HG02798 (cell line): Measurements from ENCODE around the gene CEP63.

Experiments
- ATAC-seq: cut with Tn5 transposase; IDR thresholded peaks from one replicate; pipeline ENCODE4 v1.9.1; 2021; ENCODE audit warnings: mild to moderate bottlenecking; ENCODE audit not compliant: unreplicated experiment, poor library complexity

The CEP63 gene

DNA sequence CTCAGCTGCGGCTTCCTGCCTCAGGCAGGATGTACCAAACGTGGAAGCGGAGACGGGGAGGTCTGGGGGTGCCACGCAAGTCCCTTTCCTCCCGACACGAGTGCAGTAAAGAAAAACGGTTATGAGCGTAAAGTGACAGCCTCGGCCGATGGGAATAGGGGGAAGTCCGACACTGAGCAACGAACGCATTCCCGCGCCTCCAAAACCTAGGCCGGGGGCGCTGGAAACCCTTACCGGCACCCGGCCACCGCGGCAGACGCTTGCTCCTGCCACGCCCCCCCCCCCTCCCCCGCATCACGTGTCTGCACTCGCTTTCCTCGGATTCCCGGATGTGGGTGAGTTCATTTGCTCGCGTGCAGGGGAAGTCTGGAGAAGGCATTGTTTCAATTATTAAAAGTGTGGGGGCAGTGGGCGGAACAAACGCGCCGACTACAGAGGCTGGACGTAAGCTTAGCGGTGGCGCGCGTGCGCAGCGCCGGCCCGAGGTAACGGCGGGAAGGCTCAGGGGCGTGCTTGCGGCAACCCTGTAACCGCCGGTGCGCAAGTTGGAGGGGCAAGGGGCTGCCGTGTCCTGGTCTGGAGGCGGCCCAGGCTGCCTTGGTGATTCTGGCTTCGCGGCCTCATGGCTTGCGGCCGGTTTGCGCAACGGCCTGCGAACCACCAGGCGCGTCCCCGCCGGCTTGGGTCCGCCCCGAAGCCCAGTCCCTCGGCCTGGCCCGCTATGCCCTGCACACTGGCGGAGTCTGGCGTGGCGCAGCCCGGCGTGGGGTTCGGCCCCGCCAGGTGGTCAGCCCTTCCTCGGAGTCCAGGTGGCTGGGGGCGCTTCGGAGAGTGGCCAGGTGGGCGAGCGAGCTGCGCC lies at the start of gene CEP63, which contains the start of gene ANAPC13:
TSS of gene CEP63 (plus strand) at position 340 of the 859 bp plus-strand sequence. CDS start 9,264 bp downstream, outside the sequence.
TSS of gene ANAPC13 (minus strand) at position 268 of the 859 bp plus-strand sequence. CDS start 3,081 bp downstream, outside the sequence.
- ATAC-seq = peak; percentile 89

DNA sequence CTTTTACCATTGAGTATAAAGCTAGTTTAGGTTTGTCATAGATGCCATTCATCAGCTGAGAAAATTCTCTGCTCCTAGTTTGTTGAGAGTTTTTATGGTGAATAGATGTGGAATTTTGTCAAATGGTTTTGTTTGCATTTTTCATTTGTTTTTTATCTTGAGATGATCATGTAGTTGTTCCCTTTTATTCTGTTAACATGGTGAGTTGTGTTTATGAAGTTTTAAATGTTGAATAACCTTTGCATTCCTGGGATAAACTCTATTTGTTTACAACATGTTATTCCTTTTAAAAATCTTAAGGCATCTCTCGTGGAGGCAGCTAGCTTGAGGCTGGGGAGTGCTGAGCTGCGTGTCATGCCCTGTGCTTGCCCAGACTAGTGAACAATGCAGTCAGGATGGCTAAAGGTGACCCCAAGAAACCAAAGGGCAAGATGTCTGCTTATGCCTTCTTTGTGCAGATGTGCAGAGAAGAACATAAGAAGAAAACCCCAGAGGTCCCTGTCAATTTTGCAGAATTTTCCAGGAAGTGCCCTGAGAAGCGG lies 48.6 kb upstream of the CEP63 start:
- no peak for ATAC-seq

DNA sequence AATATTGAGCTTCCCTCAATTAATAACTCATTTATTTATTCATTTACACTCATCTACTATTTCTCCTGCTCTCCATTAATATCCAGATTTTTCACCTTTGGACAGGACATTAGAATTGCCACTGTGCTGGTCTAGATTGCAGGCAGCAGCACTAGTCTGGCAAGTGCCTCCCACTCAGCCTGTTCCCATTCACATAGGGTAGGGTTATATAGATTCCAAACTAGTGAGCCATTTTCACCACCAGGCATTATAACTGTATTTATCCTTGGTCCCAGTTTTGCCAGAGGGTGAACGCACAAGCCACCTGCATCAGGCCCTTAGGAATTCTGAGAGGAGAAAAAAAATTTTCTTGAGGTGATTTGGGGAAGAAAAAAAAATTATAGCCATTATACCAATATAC lies 44.5 kb upstream of the CEP63 start:
- no peak for ATAC-seq

- ATAC-seq = no peak
These were observed 44.0 kb upstream of the CEP63 start for GRCh38 chr3:134441821-134442220.

GRCh38 chr3:134445095-134445494 lies 40.8 kb upstream of the CEP63 start:
- no peak for ATAC-seq

DNA sequence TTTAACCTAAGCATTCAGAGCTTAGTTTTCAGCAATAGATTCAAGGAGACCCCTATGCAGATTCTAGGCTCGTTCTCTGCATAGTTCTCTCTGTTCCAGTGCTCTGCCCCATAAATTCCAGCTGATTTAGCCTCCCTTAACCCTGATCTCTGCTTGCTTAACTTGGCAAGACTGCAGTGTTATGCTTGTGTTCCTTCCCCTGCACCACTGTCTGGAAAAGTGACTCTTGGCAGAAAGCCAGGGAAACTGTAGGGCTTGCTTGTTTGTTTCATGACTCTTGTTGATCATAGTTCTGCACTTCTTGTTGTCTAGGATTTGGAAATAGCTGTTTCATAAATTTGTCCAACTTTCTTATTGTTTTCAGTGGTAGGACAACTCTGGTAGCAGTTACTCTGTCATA lies 40.2 kb upstream of the CEP63 start:
- ATAC-seq = no peak

DNA sequence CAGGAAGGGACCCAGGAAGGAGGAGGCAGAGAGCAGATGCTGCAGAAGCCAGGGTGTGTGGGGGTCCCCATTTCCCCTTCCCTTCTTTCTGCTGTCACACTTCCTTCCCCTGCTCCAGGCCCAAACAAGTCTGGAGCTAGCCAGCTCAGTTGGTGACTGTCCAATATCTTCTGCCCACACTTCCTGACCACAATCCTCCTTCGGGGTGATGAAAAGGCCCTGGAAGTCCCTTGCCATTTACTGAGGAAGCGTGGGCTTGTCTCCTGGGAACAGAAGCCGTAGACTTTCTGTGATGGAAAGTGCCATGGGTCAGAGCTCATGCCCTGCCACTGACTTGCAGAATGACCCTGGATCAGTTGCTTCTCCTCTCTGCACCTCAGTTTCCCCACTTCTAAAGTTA lies 39.1 kb upstream of the CEP63 start:
- ATAC-seq = no peak

GRCh38 chr3:134447351-134447750 lies 38.5 kb upstream of the CEP63 start:
- ATAC-seq = no peak

- ATAC-seq = no peak
These were observed 37.2 kb upstream of the CEP63 start for GRCh38 chr3:134448664-134449063.

DNA sequence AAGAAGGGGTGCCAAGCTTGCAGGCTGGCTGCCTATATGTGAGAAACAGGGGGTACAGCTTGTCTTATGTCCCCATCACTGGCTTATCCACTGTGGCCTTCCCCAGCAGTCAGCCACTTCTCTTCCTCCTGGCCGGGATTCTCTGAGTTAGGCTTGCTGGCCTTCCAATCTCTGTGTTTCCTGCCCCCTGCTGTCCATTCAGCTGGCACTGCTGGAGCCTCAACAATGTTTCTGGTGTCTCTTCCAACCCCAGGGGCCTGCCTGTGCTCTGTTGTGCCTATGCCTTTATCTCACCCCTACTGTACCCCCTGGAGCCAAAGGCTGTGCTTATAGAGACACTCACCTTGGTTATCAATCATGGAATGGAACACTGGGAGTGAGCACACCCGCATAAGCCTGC lies 36.6 kb upstream of the CEP63 start:
- no peak for ATAC-seq

DNA sequence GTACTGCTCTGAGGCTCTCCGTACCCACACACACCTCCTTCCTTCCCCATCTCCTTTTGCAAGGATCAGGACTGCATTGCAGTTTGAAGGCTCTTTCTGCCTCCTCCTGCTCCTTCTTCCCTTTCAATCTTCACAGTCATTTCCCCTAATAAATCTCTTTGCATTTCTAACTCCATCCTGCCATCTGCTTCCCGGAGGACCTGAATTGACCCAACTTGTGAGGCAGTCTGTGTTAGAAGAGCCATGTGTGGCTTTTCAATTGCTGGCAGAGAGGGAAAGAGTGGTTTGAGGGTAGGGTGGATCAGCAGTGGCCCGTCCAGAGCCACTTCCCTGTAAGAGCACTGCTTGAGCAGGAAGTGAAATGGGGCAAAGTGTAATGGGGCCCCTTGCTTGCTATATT lies 35.9 kb upstream of the CEP63 start:
- ATAC-seq = no peak

- no peak for ATAC-seq
These were observed 32.2 kb upstream of the CEP63 start for GRCh38 chr3:134453631-134454030.

DNA sequence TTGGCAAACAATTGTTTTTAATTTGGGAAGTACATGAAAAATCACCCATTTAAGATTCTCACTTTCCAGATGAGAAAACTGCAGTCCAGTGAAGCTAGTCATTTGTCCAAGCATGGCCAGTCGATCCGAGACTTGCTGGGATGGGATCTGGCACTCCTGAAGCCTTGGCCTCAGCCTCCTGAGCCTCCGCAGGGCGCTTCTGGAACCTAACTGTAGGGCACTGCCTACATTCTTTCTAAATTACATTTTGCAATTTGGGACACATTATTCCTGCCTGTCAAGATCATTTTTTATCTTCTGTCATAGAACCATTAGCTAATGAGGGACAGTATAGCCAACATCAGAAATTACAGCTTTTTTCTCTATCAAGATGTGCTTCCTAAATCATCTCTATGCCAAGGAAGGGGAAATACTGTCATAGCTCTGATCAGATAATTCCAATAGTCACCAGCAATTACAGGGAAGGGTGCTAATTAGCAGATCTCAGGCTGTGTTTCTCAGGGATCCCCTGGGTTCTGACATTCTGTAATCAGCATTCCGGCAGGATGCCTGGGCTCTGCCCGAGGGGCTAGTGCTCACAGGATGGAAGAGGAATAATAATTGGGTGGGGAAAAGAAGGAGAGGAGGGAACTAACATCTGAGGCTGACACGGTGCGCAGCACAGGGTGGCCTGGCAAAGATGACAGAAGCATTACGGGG lies 28.3 kb upstream of the CEP63 start:
- no peak for ATAC-seq

DNA sequence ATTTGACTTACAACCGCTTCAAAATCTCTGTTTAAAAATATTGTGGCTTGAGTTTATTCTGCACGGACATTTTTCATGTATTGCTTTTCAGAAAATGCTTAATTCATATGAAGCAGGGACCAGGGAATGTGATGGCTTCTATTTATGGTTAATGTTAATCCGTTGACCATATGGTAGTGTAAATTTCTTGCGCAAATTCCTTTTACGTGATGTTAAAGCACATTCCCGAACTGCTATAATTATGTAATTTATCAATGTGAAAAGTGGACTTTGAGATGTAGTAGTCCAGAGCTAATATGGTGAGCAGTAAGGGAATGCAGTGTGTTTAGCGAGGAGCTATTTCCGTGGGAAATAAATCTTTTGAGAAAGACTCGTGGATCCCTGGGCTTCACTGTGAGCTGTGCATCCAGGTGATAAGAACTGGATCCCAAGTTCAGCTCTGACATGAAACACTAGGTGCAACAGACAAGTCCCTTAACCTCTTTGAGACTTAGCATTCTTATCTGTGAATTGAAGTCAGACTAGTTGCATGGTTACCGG lies 27.4 kb upstream of the CEP63 start:
- ATAC-seq = no peak

GRCh38 chr3:134459562-134459961 lies 26.3 kb upstream of the CEP63 start:
- ATAC-seq = no peak

DNA sequence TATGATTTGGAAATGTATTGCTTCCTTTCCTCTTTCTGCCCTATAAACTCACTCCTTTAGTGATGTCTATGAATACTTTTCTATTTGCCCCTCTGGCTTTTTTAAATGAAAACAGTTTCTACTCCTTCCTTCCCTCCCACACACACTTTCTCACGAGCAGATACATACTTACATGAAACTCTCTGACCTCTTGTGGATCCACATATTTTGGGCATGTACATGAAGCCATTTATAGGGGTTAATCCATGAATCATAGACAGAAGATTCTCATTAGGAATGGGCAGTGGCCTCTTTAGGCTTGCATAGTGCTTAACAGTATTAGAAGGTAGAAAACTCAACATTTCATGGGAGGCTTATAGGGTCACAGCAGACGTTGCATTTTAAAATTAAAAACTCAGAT lies 24.9 kb upstream of the CEP63 start:
- ATAC-seq = no peak

DNA sequence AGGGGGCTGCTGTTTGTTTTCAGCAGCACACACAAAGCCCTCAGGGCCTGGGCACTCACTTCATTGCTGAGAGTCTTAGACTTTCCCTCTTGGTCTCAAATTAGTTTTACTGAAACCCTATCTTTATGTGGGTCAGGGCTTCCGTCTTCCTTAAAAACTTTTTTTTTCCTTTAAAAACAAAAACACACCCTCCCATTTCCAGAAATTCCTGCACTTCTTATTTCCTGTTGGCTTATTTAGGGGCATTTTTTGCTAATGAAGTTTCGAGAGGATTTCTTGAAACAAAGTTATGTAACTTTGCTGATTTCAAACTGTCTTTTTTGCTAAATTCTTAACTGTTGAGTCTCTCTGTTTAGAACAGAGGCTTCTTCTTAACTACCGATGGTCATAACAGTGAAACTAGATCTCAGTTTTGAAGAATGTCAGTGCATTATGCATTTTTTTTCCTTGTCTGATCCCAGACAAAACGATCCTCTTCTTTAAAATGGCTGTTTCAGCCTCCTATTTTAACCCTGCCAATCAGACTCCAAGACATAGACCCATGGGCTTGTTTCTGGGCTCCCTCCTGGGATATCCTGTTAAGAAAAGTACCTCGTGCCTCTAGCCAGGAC lies 23.4 kb upstream of the CEP63 start:
- ATAC-seq = no peak

DNA sequence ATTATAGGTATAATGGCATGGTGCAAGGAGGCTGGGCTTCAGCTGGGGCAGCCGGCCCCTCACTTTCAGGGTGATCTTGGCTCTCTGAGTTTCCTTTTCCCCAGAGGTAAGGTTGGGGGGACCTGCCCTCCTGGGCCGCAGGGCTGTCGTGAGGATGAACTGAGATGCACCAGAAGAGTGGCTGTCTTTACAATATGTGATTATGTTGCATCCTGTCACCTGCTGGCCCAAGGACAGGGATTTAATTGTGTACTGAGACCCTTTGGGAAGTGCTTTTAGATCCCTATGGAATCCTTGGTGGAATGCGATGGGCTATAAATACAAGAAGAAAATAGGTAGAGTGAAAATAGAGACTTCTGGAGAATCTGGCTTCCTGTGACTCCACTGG lies 22.2 kb upstream of the CEP63 start:
- ATAC-seq = no peak

- no peak for ATAC-seq
These were observed 21.7 kb upstream of the CEP63 start for GRCh38 chr3:134464064-134464688.

GRCh38 chr3:134464689-134465365 lies 21.0 kb upstream of the CEP63 start:
- no peak for ATAC-seq
